NB4 (cell line): ENCODE data around the gene SLC16A13.
A peak's percentile ranks its signal among the peaks of the same experiment; 100 is the strongest.
"Not testable (repeated sequence)": the region's sequence is repeated elsewhere in the genome, so short reads cannot be mapped to it uniquely, and the experiment has no call there.

Experiments used
- DNase-seq: peaks from one replicate; pipeline ENCODE4 v3.0.0; 2010; ENCODE audit warnings: low read depth
- H3K4me3 ChIP-seq: one replicate; pipeline ENCODE4 v1.5.1; 2011; ENCODE audit warnings: mild to moderate bottlenecking, low read depth, low read length, moderate library complexity
- MYC ChIP-seq: IDR thresholded peaks from 2 replicates; pipeline ENCODE4 v1.6.1; 2011; ENCODE audit warnings: low read depth, low read length
- POLR2A ChIP-seq: IDR thresholded peaks from 2 replicates; pipeline ENCODE4 v1.6.1; 2011; ENCODE audit warnings: mild to moderate bottlenecking; ENCODE audit not compliant: insufficient read length; ENCODE audit errors: extremely low read depth
- TF ChIP-seq, protein P1 (sequence below): IDR thresholded peaks from one replicate; pipeline ENCODE4 v1.5.1; 2012; ENCODE audit warnings: low read depth, low read length
- TF ChIP-seq, protein P2 (sequence below): IDR thresholded peaks from 2 replicates; pipeline ENCODE4 v1.6.1; 2011; ENCODE audit warnings: low read depth, low read length

SLC16A13 gene, protein sequence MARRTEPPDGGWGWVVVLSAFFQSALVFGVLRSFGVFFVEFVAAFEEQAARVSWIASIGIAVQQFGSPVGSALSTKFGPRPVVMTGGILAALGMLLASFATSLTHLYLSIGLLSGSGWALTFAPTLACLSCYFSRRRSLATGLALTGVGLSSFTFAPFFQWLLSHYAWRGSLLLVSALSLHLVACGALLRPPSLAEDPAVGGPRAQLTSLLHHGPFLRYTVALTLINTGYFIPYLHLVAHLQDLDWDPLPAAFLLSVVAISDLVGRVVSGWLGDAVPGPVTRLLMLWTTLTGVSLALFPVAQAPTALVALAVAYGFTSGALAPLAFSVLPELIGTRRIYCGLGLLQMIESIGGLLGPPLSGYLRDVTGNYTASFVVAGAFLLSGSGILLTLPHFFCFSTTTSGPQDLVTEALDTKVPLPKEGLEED

DNA sequence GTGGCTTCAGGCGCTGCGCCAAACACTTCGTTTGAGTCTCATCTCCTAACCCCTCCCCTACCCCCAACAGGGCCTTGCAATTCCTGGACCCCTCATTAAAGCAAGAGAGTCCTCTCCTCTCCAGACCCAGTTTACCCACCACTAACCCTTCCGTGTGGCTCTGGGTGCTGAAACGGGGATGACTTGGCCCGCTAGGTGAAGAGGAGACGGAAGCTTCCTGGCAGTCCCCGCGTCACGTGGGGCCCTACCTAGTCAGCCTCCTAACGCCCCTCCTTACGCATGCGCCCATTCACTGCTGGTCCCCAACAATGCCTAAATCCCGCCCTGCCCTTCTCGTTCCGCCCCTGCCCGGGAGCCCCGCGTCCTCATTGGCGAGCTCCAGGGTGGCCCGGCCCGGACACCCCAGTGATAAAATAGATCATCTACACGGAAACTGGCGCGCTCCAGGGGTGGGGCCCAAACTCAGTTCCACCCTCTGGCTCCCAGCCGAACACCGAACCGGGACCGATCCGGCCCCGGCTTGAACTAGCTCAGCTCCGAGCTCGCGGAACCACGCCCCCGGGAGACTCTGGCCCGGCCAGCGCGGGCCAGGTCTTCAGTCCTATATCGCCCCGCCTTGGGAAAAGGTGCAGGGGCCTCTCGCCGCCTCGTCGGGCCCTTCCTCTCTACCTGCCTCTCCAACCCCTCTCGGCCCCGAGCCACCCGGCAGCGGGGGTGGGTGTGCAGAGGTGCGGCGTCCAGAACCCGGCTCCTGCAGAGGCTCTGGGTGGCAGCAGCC, at the start of gene SLC16A13:
SLC16A13 (plus strand) TSS at position 425 of the 778 bp plus-strand sequence. CDS start 368 bp downstream, outside the sequence.
- peak; percentile 94 for DNase-seq
- TF ChIP-seq, protein P1, sequence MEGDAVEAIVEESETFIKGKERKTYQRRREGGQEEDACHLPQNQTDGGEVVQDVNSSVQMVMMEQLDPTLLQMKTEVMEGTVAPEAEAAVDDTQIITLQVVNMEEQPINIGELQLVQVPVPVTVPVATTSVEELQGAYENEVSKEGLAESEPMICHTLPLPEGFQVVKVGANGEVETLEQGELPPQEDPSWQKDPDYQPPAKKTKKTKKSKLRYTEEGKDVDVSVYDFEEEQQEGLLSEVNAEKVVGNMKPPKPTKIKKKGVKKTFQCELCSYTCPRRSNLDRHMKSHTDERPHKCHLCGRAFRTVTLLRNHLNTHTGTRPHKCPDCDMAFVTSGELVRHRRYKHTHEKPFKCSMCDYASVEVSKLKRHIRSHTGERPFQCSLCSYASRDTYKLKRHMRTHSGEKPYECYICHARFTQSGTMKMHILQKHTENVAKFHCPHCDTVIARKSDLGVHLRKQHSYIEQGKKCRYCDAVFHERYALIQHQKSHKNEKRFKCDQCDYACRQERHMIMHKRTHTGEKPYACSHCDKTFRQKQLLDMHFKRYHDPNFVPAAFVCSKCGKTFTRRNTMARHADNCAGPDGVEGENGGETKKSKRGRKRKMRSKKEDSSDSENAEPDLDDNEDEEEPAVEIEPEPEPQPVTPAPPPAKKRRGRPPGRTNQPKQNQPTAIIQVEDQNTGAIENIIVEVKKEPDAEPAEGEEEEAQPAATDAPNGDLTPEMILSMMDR = no peak
- TF ChIP-seq POLR2A = peak; percentile 85
- TF ChIP-seq, protein P2, sequence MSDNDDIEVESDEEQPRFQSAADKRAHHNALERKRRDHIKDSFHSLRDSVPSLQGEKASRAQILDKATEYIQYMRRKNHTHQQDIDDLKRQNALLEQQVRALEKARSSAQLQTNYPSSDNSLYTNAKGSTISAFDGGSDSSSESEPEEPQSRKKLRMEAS = peak; percentile 93

DNA sequence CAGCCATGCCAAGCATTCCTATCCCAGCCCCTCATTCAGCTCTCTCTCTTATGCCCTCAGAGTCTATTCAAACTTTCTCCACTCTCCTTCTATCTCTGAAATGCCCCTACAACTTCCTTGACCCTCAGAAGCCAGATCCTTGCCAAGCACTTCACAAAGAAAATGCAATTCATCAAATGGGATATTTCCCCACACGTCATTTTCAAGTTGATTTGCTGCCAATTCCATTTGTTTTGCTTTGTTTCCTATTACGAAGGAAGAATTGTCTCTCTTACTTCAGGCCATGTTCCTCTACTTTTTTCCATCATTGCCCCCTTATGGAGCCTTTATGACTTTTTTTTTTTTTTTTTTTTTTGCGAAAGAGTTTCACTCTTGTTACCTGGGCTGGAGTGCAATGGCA, 49.1 kb upstream of the SLC16A13 start:
- no peak for TF ChIP-seq MYC
- TF ChIP-seq, protein P2 = no peak
- TF ChIP-seq POLR2A = no peak
- TF ChIP-seq, protein P1 = no peak
- no peak for DNase-seq
- H3K4me3 ChIP-seq = no peak overlapping the region

More for the DNA sequence above, at the start of gene SLC16A13:
- peak within 1 kb of the TSS; percentile 81 for H3K4me3 ChIP-seq

- no peak for DNase-seq
- H3K4me3 ChIP-seq = no peak overlapping the region
- TF ChIP-seq MYC (no peak), POLR2A (no peak)
- TF ChIP-seq, protein P1 = no peak
These were observed 46.0 kb upstream of the SLC16A13 start for GRCh38 chr17:6989779-6990178.

DNA sequence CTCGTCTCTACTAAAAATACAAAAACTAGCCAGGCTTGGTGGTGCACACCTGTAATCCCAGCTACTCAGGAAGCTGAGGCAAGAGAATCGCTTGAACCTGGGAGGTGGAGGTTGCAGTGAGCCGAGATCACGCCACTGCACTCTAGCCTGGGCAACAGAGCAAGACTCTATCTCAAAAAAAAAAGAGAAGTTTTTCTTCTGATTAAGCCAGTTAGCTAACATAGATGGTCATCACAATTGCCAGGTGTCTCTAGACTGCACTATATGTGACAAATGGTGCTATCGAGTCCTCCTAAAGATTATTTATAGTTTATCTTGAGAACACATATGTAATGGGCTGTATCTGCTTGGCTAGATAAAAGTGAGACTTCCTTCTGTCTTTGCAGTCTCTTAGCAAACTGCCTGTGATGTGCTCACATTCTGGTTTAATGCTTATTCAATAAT, 42.2 kb upstream of the SLC16A13 start:
- H3K4me3 ChIP-seq, DNase-seq: not testable (repeated sequence)

- TF ChIP-seq POLR2A (no peak), MYC (no peak)
- TF ChIP-seq, protein P1 = no peak
- TF ChIP-seq, protein P2 = no peak
- H3K4me3 ChIP-seq = no peak overlapping the region
- no peak for DNase-seq
These were observed 41.7 kb upstream of the SLC16A13 start for GRCh38 chr17:6994118-6994598.

GRCh38 chr17:6994666-6995256, 41.1 kb upstream of the SLC16A13 start:
- no peak for DNase-seq
- no peak overlapping the region for H3K4me3 ChIP-seq
- TF ChIP-seq POLR2A = no peak
